GM18498 (cell line): Measurements from ENCODE around the gene COX20.

ENCODE experiments used
- ATAC-seq: cut with Tn5 transposase; IDR thresholded peaks from one replicate; pipeline ENCODE4 v1.9.1; 2021; ENCODE audit warnings: mild to moderate bottlenecking, moderate library complexity; ENCODE audit not compliant: unreplicated experiment

COX20 gene

GRCh38 chr1:244869950-244870349, 34.5 kb downstream of the COX20 start:
- ATAC-seq = no peak

- no peak for ATAC-seq
Measured at GRCh38 chr1:244874974-244875579, 39.6 kb downstream of the COX20 start.

GRCh38 chr1:244876228-244876910, 40.9 kb downstream of the COX20 start:
- ATAC-seq = no peak

DNA sequence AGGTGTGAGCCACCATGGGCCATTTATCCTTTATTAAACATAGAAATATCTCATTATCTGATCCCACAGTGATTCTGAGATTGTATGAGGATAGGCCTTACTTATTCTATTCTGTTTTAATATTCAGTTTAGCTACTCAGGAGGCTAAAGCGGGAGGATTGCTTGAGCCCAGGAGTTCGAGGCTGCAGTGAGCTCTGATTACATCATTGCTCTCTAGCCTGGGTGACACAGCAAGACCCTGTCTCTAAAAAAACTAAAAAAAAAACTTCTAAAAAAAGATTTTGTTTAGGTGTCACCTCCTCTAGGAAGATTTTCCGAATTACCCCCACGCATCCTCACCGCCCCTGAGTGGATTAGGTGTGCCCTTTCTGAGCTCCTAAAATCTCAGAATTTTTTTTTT, 43.2 kb downstream of the COX20 start:
- no peak for ATAC-seq

DNA sequence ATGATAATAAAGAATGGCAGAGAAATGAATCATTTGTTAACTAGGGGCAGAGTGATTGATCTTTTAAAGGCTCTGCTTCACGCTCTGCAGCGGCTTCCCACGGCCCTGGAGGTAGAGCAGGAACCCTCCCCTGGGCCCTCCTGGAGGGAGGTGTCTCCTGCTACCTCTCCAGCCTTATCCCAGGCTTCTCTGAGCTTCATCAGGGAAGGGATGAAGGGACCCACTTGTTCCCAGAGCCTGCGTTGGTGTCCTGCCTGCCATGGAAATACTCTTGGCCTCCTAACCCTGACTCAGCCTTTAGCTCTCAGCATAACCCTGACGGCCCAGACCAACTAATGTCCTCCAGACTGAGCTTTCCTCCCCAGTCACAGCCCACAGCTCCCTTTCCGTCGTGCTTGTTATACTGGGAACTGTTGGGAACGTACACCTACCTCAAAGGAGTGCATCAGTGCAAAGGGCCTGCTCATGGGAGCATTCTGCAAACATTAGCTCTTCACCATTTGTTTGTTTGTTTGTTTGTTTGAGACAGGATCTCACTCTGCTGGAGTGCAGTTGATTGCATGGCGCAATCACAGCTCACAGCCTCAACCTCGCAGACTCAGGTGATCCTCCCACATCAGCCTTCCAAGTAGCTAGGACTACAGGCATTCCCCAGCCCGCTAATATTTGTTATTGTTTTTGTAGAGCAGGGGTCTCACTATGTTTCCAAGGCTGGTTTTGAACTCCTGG, 46.3 kb downstream of the COX20 start:
- ATAC-seq = no peak

DNA sequence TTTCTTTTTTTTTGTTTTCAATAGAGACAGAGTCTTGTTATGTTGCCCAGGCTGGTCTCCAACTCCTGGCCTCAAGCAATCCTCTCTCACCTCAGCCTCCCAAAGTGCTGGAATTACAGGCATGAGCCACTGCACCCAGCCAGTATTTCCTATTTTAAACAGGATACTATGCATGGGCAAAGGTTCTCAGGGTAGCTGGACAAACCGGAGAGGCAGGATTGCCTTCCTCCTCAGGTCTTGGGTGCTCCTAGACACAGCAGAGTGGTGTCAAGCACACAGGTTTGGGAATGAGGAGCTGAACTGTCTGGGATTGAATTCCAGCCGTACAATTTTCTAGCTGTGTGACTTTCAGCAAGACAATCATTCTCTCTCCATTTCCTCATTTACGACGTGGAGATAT, 51.8 kb downstream of the COX20 start:
- no peak for ATAC-seq

DNA sequence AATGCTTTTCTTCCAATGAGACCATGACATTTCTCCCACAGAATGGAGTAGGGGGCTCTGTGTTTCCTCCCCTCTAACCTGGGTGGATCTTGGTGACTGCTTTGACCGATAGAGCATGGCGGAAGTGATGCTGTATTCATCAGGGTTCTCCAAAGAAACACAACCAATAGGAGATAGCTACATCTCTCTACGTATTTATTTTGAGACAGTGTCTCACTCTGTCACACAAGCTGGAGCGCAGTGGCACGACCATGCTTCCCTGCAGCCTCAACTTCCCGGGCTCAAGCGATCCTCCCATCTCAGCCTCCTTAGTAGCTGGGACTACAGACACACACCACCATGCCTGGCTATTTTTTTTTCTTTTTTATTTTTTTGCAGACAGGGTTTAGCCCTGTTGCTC, 58.4 kb downstream of the COX20 start:
- no peak for ATAC-seq
